Putamen (tissue), 1 donor: ENCODE results near the gene UBE2E2.
A peak's percentile ranks its signal among the peaks of the same experiment; 100 is the strongest.

ENCODE experiments used
- DNase-seq: peaks from one replicate; pipeline ENCODE4 v3.0.0-alpha.2; 2016; ENCODE audit warnings: low spot score

The UBE2E2 gene

GRCh38 chr3:23240171-23240785, 37.2 kb downstream of the UBE2E2 start:
- no peak for DNase-seq

GRCh38 chr3:23241256-23241655, 38.1 kb downstream of the UBE2E2 start:
- peak; percentile 67 for DNase-seq

GRCh38 chr3:23242106-23242505, 39.0 kb downstream of the UBE2E2 start:
- no peak for DNase-seq

GRCh38 chr3:23244324-23245041, 41.4 kb downstream of the UBE2E2 start:
- no peak for DNase-seq

GRCh38 chr3:23246651-23247050, 43.5 kb downstream of the UBE2E2 start:
- no peak for DNase-seq

GRCh38 chr3:23248594-23249131, 45.5 kb downstream of the UBE2E2 start:
- no peak for DNase-seq

- DNase-seq = no peak
These were observed 46.8 kb downstream of the UBE2E2 start for GRCh38 chr3:23249961-23250360.

GRCh38 chr3:23252122-23252521, 49.0 kb downstream of the UBE2E2 start:
- DNase-seq = no peak

GRCh38 chr3:23253214-23253613, 50.1 kb downstream of the UBE2E2 start:
- DNase-seq = no peak

GRCh38 chr3:23254282-23254681, 51.2 kb downstream of the UBE2E2 start:
- no peak for DNase-seq

GRCh38 chr3:23254835-23255234, 51.7 kb downstream of the UBE2E2 start:
- DNase-seq = no peak

GRCh38 chr3:23256741-23257435, 53.8 kb downstream of the UBE2E2 start:
- DNase-seq = no peak

- no peak for DNase-seq
These were observed 55.0 kb downstream of the UBE2E2 start for GRCh38 chr3:23258110-23258509.

- no peak for DNase-seq
These were observed 56.4 kb downstream of the UBE2E2 start for GRCh38 chr3:23259515-23259914.

GRCh38 chr3:23262766-23263165, 59.6 kb downstream of the UBE2E2 start:
- no peak for DNase-seq

GRCh38 chr3:23263796-23264195, 60.7 kb downstream of the UBE2E2 start:
- no peak for DNase-seq

GRCh38 chr3:23264413-23264812, 61.3 kb downstream of the UBE2E2 start:
- DNase-seq = no peak

- DNase-seq = no peak
These were observed 67.3 kb downstream of the UBE2E2 start for GRCh38 chr3:23270423-23270822.

GRCh38 chr3:23271876-23272741, 69.0 kb downstream of the UBE2E2 start:
- no peak for DNase-seq

GRCh38 chr3:23272820-23273219, 69.7 kb downstream of the UBE2E2 start:
- DNase-seq = no peak

GRCh38 chr3:23275061-23275460, 71.9 kb downstream of the UBE2E2 start:
- no peak for DNase-seq

- no peak for DNase-seq
These were observed 72.7 kb downstream of the UBE2E2 start for GRCh38 chr3:23275814-23276213.
